ENCODE measurements around the gene ITGB8. TPM values are rescaled to one million over a fixed set of nuclear protein-coding genes. Genes with fewer than 3 reads are reported as not detected.

ITGB8 gene

DNA sequence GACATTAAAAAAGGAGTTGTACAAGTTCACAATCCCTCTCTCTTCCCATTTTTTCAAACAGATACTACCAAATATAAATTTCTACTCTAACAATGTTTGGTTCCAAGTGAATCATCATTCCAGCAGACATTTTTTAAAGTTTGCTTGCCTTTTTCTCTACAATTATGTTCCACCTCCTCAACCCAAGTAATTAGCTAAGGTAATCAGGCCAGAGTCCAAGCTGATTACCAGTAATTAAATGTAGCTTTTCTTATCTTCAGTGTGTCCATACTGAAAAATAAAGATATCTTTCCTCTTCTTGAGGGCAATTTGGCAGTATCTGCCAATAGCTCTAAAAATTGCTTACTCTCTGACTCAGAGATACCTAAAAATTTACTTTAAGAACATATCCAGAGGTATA lies 126.0 kb downstream of the ITGB8 start:
- no peaks in the 10 kb centered on the region for H3K4me1 ChIP-seq (ENCODE audit: control insufficient read depth, insufficient read depth, low read length)
- no peak overlapping the region for H3K4me2 ChIP-seq (ENCODE audit: low read length)
- no peaks in the 10 kb centered on the region for H3K36me3 ChIP-seq (ENCODE audit: insufficient read depth, low read length)
- H3K27me3 ChIP-seq (ENCODE audit: control insufficient read depth, insufficient read depth, low read length), result no peaks in the 10 kb centered on the region
- no peaks in the 10 kb centered on the region for H3K9me3 ChIP-seq (replicated peaks; ENCODE audit: low read length)
- H3K9ac ChIP-seq (ENCODE audit: low read depth, low read length), result no peak overlapping the region
- H3K4me3 ChIP-seq (ENCODE audit: low read length), result no peak overlapping the region

DNA sequence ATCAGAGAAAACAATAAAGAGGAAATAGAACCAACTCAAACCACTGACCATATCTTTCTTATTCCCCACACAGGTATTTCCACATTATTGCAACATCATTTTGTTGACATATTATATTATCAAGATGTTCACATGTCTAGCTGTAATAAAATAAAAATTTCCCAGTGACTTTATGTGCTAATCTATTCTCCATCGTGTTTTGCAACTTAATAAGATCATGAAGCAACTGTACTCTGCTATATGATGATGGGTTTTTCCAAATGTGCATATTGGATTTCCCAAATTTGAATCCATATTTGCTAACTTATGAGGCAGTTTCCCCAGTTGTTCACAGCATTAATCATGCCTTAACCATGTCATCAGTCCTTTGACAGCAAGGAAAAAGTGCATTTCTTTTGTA lies 127.8 kb downstream of the ITGB8 start:
- Histone ChIP-seq H3K9ac (ENCODE audit: low read depth, low read length) (no peak overlapping the region), H3K36me3 (ENCODE audit: insufficient read depth, low read length) (no peaks in the 10 kb centered on the region), H3K4me2 (ENCODE audit: low read length) (no peak overlapping the region), H3K9me3 (replicated peaks; ENCODE audit: low read length) (no peaks in the 10 kb centered on the region), H3K4me3 (ENCODE audit: low read length) (no peak overlapping the region), H3K27me3 (ENCODE audit: control insufficient read depth, insufficient read depth, low read length) (no peaks in the 10 kb centered on the region), H3K4me1 (ENCODE audit: control insufficient read depth, insufficient read depth, low read length) (no peaks in the 10 kb centered on the region)

DNA sequence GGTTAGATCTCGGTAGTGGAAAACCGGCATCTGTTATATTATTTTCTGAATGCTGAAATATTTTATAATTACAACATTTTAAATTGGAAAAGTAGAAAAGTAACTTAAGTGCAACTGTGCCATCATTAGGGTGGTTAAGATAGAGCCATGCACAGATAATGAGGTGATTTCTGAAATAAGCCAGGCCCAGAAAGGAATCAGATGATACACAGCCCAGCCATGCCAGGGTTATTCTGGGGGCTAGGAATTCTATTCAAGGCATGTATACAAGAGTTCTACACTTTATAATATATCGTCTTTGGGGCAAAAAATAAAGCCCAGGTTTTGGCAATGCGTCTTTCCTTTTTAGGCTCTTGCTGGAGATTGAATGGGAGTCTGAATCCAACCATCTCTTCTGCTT lies 128.7 kb downstream of the ITGB8 start:
- H3K36me3 ChIP-seq (ENCODE audit: insufficient read depth, low read length), result no peaks in the 10 kb centered on the region
- no peaks in the 10 kb centered on the region for H3K4me1 ChIP-seq (ENCODE audit: control insufficient read depth, insufficient read depth, low read length)
- H3K4me3 ChIP-seq (ENCODE audit: low read length), result no peak overlapping the region
- H3K27me3 ChIP-seq (ENCODE audit: control insufficient read depth, insufficient read depth, low read length), result no peaks in the 10 kb centered on the region
- H3K4me2 ChIP-seq (ENCODE audit: low read length), result no peak overlapping the region
- H3K9me3 ChIP-seq (replicated peaks; ENCODE audit: low read length), result no peaks in the 10 kb centered on the region
- no peak overlapping the region for H3K9ac ChIP-seq (ENCODE audit: low read depth, low read length)

DNA sequence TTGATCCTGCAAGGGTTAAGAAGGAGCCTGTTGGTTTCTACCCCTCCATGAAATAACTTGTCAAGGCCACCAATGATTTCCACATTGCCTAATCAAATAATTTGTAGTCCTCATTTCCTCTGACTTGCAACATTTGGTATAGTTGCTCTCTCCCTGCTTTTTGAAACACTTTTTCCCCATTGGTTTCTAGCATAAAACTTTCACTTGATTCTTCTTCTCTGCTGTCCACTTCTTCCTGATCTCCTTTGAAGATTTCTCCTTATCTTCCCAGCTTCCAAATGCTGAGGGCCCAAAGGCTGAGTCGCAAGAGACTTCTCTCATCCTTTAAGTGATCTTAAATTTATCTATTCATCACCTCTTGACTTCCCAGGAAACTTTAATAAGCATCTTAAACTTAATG lies 134.2 kb downstream of the ITGB8 start:
- Histone ChIP-seq H3K4me1 (ENCODE audit: control insufficient read depth, insufficient read depth, low read length) (no peaks in the 10 kb centered on the region), H3K9me3 (replicated peaks; ENCODE audit: low read length) (no peaks in the 10 kb centered on the region), H3K4me2 (ENCODE audit: low read length) (no peak overlapping the region), H3K4me3 (ENCODE audit: low read length) (no peak overlapping the region), H3K27me3 (ENCODE audit: control insufficient read depth, insufficient read depth, low read length) (no peaks in the 10 kb centered on the region), H3K36me3 (ENCODE audit: insufficient read depth, low read length) (no peaks in the 10 kb centered on the region), H3K9ac (ENCODE audit: low read depth, low read length) (no peak overlapping the region)

Small RNAs within 50 kb of the gene (small RNA-seq; reads per million reads assigned to genes)
- not detected for gene RF00275
